Activated CD8-positive, alpha-beta memory T cell treated with anti-CD3 and anti-CD28 coated beads, Interleukin-2, amount 50 U/mL, for 24 hours (primary cell): ENCODE measurements around the gene MSH5.
"Not testable (repeated sequence)": the region's sequence is repeated elsewhere in the genome, so short reads cannot be mapped to it uniquely, and the experiment has no call there.

Experiments
- DNase-seq: peaks from one replicate; pipeline ENCODE4 v3.0.0-alpha.2; 2020; ENCODE audit errors: extremely low read depth

The MSH5 gene

GRCh38 chr6:31739639-31740396 lies at the start of gene MSH5:
TSS of gene MSH5 (plus strand) at chr6:31740005. CDS start at chr6:31740467, 462 bp downstream.
- DNase-seq, result peak; percentile 94

DNA sequence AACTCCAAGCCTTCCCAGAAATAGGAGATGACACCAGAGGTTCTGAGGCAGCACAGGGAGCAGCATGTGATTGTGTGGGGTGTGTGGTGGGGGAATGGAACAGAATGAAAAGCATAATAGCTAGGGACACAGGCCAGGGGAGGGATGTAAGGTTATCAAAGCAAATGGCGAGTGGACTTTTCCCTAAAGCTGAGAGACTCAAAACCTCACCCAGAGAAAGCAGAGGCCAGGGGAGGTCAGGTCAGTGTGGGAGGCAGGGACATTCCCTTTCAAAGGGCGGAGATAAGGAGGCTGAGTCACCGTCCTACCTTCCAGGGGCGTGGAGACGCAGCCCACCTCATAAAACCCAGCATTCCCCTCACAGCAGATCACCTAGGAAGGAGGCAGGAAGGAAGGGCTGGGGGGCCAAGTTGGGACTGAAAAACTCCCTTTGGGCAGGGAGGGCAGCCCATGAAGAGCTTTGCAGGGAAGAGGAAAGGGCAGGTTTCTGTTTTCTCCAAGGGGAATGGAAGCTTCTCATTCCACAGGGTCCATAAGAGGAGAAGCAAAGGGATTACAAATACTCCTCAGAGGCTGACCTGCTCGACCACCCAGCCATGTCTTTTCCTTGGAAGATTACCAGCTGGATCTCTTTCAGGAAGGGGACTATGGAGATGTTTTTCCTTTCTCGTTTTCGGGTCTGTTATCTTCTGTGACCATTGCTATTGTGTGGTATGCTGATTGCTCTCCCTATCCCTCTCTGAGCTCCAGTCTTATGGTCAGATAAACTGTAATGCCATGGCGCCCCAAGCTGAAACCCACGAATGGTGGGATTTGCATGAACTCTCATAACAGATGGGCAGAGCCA lies 49.4 kb upstream of the MSH5 start:
- no peak for DNase-seq

- no peak for DNase-seq
Measured at GRCh38 chr6:31691078-31691463, 48.7 kb upstream of the MSH5 start.

GRCh38 chr6:31691564-31692108 lies 48.2 kb upstream of the MSH5 start:
- DNase-seq, result no peak

- DNase-seq, result no peak
Measured at GRCh38 chr6:31692353-31692752, 47.5 kb upstream of the MSH5 start.

DNA sequence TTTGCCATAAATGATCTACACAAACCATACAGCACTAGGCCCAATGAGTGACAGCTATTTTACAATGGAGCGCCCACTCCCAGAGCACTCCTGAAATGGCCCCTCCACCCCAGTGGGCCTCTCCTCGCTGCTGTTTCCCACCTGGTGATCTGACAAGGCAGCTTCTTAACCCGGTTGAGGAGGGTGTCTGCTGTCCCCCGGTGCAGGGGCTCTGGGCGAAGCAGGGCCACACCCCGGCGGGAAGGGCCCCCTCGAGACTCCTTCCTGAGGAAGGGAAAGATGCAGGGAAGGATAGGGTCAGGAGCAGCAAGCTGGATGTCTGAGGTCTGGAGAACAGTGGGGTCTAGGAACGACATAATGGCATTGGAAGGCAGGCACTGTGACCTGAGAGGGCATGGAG lies 46.9 kb upstream of the MSH5 start:
- DNase-seq, result no peak

- no peak for DNase-seq
Measured at GRCh38 chr6:31693535-31693934, 46.3 kb upstream of the MSH5 start.

DNA sequence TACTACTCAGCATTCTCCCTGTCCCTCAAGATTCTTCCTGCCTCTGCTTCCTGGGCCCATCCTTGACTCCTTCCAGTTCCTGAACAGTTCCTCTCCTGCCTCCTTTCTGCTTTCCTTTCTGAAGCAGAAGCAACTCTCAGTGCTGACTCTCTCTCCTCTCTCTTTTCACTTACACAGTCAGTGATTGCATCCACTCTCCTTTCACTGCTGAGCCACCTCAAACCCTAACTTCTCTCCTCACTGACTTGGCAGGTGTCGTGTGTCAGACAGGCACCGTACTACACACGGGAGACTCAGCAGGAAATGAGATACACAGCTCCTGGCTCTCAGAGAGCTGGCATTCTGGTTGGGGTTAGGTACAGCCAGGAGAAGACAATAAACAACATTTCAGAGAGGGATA lies 42.2 kb upstream of the MSH5 start:
- DNase-seq, result no peak

- no peak for DNase-seq
Measured at GRCh38 chr6:31700740-31701401, 38.9 kb upstream of the MSH5 start.

GRCh38 chr6:31701666-31702404 lies 38.0 kb upstream of the MSH5 start:
- DNase-seq, result no peak

GRCh38 chr6:31702405-31702818 lies 37.4 kb upstream of the MSH5 start:
- DNase-seq, result no peak

- DNase-seq, result peak; percentile 94
Measured at GRCh38 chr6:31702819-31703716, 36.7 kb upstream of the MSH5 start, which contains the start of gene ABHD16A. TSS of gene ABHD16A (minus strand) at chr6:31703324. CDS start at chr6:31703281, 43 bp downstream.

GRCh38 chr6:31705931-31706330 lies 33.9 kb upstream of the MSH5 start:
- DNase-seq, result no peak

DNA sequence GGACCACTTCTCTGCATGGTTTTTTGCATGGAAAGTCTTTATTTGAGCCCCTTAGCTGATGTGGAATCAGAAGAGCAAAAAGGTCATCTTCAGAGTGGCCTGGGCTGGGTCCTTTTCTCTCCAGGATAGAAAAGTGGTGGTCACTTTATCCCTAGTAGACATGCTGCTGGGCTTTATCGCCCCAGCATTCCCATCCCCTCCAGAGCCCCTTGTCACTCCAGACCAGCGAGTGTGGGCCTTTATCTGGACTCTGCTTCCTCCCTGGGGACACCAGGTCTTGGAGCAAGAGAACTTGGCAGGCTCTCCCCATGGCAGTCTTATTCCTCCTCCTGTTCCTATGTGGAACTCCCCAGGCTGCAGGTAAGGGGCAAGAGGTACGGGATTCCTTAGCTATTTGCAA lies 33.2 kb upstream of the MSH5 start, which contains the start of gene LY6G6F:
Gene LY6G6F, plus strand, starts transcription at position 268 of the 400 bp plus-strand sequence. Its CDS starts 41 bp downstream, at position 309.
- DNase-seq, result no peak

- DNase-seq, result no peak
Measured at GRCh38 chr6:31707701-31708100, 32.1 kb upstream of the MSH5 start.

- DNase-seq, result no peak
Measured at GRCh38 chr6:31708224-31708623, 31.6 kb upstream of the MSH5 start.

- DNase-seq, result not testable (repeated sequence)
Measured at GRCh38 chr6:31709157-31709556, 30.6 kb upstream of the MSH5 start.

DNA sequence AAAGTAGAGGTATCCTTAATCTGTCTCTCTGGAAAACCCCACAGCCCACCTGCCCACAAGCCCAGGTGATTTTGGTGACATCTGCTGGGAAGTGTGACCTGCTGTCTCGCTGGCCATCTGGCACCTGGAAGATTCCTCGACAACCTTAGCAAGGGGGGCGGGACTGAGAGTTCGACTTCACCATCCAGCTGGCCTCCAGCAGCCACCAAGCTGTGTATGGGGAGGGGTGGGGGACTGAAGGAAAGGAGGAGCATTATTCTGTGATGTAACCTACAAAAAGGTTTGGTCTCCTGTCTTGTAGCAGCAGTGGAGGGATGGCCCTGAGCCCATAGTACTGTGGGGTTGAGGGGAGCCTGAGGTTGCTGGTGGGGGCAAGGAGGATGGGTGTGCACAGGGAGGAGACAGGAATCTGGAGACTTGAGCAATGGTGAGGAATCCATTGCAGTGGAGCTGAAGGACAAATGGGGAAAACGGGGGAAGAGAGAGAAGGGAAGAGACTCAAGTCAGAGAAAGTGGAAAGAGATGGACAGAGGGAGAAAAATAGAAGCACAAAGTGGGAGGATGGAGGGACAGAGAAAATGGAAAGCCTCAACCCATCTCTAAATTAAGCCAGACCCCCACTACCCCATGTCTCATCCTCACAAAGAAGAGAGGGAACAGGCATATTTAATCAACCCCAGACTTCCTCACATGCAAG lies 29.1 kb upstream of the MSH5 start:
- no peak for DNase-seq

DNA sequence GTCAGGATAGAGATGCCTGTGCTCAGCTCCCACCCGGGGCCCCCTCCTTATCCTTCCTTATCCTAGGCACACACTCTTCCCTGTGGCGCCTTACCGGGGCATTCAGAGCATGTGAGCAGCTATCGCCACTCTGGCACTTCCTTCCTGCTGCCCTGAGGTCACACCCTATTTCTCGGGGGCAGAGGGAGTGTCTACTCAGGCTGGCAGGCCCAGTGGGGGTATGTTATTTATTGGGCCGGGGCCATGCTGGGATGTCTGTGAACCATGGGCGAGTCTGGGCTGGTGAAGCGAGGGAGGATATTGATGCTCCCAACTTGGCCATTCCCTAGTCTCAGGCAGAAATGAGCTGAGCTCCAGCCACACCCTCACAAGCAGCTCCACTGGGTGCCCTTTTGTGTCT lies 28.6 kb upstream of the MSH5 start:
- no peak for DNase-seq

GRCh38 chr6:31712296-31712695 lies 27.5 kb upstream of the MSH5 start:
- no peak for DNase-seq
